GM23248 (cell line): ENCODE results near the gene NGF. TPM values are rescaled to one million over a fixed set of nuclear protein-coding genes. Genes with fewer than 3 reads are reported as not detected.
A peak's percentile ranks its signal among the peaks of the same experiment; 100 is the strongest.

Experiments
- DNase-seq: peaks from one replicate; pipeline ENCODE4 v3.0.0-alpha.2; 2015
- H2AFZ ChIP-seq: fragments of 200-600 bp; sonication (generic); 2 replicates; pipeline ENCODE4 v1.6.1; 2016; ENCODE audit warnings: antibody characterized with exemption
- H3F3A ChIP-seq: fragments of 200-600 bp; sonication (generic); 2 replicates; pipeline ENCODE4 v1.6.1; 2016; ENCODE audit warnings: mild to moderate bottlenecking, antibody characterized with exemption, mixed run types; ENCODE audit not compliant: insufficient read depth
- H3K27ac ChIP-seq: fragments of 200-600 bp; sonication (generic); 2 replicates; pipeline ENCODE4 v1.5.1; 2016; ENCODE audit warnings: mild to moderate bottlenecking
- H3K27me3 ChIP-seq: fragments of 200-600 bp; sonication (generic); replicated peaks from 2 replicates; pipeline ENCODE4 v1.6.1; 2016; ENCODE audit warnings: mild to moderate bottlenecking; ENCODE audit not compliant: insufficient read depth
- H3K36me3 ChIP-seq: fragments of 200-600 bp; sonication (generic); 2 replicates; pipeline ENCODE4 v1.6.1; 2016; ENCODE audit warnings: low read depth, mild to moderate bottlenecking
- H3K4me1 ChIP-seq: fragments of 200-600 bp; sonication (generic); 2 replicates; pipeline ENCODE4 v1.6.1; 2016; ENCODE audit warnings: mild to moderate bottlenecking; ENCODE audit not compliant: insufficient read depth
- H3K4me2 ChIP-seq: fragments of 200-600 bp; sonication (generic); one replicate; pipeline ENCODE4 v1.6.1; 2016; ENCODE audit warnings: mild to moderate bottlenecking; ENCODE audit not compliant: unreplicated experiment
- H3K4me3 ChIP-seq: fragments of 200-600 bp; sonication (generic); 2 replicates; pipeline ENCODE4 v1.5.1; 2016; ENCODE audit warnings: mild to moderate bottlenecking
- H3K79me2 ChIP-seq: fragments of 200-600 bp; sonication (generic); 2 replicates; pipeline ENCODE4 v1.6.1; 2016; ENCODE audit warnings: mild to moderate bottlenecking; ENCODE audit not compliant: insufficient read depth
- H3K9ac ChIP-seq: fragments of 200-600 bp; sonication (generic); 2 replicates; pipeline ENCODE4 v1.6.1; 2016; ENCODE audit warnings: mild to moderate bottlenecking
- H3K9me2 ChIP-seq: fragments of 200-600 bp; sonication (generic); 2 replicates; pipeline ENCODE4 v1.6.1; 2016; ENCODE audit warnings: mixed run types, mild to moderate bottlenecking, moderate library complexity; ENCODE audit not compliant: insufficient read depth
- H3K9me3 ChIP-seq: fragments of 200-600 bp; sonication (generic); one replicate; pipeline ENCODE4 v1.6.1; 2017; ENCODE audit warnings: low read depth
- H4K20me1 ChIP-seq: fragments of 200-600 bp; sonication (generic); 2 replicates; pipeline ENCODE4 v1.6.0; 2016; ENCODE audit not compliant: insufficient read depth
- EZH2 ChIP-seq: fragments of 200-600 bp; sonication (generic); IDR thresholded peaks from 2 replicates; pipeline ENCODE4 v1.6.1; 2018; ENCODE audit warnings: antibody characterized with exemption, mild to moderate bottlenecking; ENCODE audit not compliant: insufficient read depth, poor library complexity, severe bottlenecking
- EZH2phosphoT487 ChIP-seq: fragments of 200-600 bp; sonication (generic); IDR thresholded peaks from 2 replicates; pipeline ENCODE4 v1.6.1; 2018; ENCODE audit warnings: antibody characterized with exemption, moderate library complexity, mild to moderate bottlenecking, low read depth; ENCODE audit not compliant: insufficient read depth
- WGBS, 2 experiments: methylation state at CpG; one replicate each; pipeline ENCODE4 v1.1.6; 2015 to 2017; ENCODE audit warnings: low lambda C conversion rate in 2 of 2, low coverage in 1 of 2; ENCODE audit errors: missing lambda C conversion rate in 2 of 2; 5-methylcytosine and 5-hydroxymethylcytosine counted together
- in situ Hi-C: fragments of 300-500 bp; cut with MboI; formaldehyde crosslinking; loops from 2 replicates; pipeline ENCODE4 v1.15.0; 2020
- polyA plus RNA-seq: library from polyadenylated mRNA; unstranded; fragments of >200 nt; fragmentation: Nextera tagmentation; extraction: Ambion mirVana; gene quantifications from 2 replicates; pipeline ENCODE4 v1.2.1, GENCODE V29; 2016
- total RNA-seq: library from RNA; depleted of rRNA; stranded (reverse); fragments of >200 nt; shearing (Covaris generic); gene quantifications from 2 replicates; pipeline ENCODE4 v1.2.3, GENCODE V29; 2014

Gene NGF
- total and polyA plus RNA-seq, 2 experiments from 2014 or later: 27.1 to 52.9 TPM

DNA sequence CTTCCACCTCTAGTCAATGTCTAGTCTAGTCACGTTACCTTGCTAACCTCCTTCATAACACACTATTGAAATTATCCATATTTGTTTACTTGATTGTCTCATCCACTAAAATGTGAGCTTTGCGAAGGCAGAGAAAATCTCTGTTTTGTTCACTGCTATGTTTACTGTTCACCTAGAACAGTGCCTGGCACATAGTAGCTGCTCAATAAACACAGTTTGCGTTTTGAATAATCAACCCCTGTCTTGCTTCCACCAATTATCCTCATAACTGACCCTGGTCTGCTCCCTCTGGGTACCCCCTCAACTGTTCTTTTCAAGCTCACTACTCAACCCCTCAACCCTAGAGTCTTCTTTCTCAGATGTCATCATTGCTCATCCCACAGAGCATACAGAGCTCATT, 36.5 kb upstream of the NGF start:
- Histone ChIP-seq H3K27ac (no peak overlapping the region), H3K27me3 (no peaks in the 10 kb centered on the region), H3F3A (peaks cover 16% of the 10 kb centered on the region), H3K9me2 (no peaks in the 10 kb centered on the region), H3K9ac (no peak overlapping the region), H2AFZ (no peak overlapping the region), H3K4me1 (peaks cover 29% of the 10 kb centered on the region), H3K36me3 (no peaks in the 10 kb centered on the region), H3K9me3 (no peaks in the 10 kb centered on the region), H3K4me3 (no peak overlapping the region), H3K4me2 (no peak overlapping the region), H4K20me1 (no peaks in the 10 kb centered on the region), H3K79me2 (no peaks in the 10 kb centered on the region)
- DNase-seq: no peak
- WGBS, 2 experiments: 97 to 100% methylated on average over 3 of the region's 3 CpGs
- in situ Hi-C loops: no loop called here
- TF ChIP-seq EZH2: no peak

DNA sequence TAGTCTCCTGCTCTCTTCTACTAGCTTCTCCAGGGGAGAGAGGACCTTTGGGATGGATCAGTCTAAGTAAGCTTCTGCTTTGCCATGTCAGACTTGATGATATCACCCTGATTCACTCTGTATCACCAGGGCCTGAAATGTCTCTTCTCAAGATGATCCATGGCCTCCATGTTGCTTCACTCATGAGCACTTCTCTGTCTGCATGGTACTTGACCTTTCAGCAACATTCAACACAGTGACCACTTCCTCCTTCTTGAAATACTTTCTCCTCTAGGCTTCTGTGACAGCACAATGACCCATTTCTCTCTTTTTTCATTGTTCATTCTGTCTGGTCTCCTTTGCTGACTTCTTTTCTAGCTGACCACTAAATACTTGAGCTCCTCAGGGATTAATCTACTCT, 35.3 kb upstream of the NGF start:
- DNase-seq: peak; percentile 96
- H2AFZ ChIP-seq: no peak overlapping the region
- no peak overlapping the region for H3K4me3 ChIP-seq

DNA sequence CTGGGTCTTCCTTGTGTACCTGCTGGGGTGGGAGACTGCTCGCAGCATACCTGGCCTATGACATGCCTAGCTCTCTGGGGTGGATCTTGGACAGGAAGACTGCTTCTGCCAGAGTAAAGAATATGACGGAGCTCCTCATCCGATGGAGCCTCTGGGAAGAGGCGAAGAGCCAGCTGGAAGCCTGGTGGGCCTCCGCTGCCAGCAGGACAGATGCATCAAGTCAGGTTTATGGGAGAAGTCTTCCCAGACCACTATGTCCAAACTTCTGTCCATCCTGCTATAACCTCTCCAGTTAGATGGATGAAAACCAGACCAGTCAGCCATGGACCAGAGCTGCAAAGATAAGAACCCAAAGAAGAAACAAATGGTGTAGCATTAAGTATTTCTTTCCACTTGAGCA, 27.7 kb upstream of the NGF start:
- Histone ChIP-seq H3K9me3 (no peaks in the 10 kb centered on the region), H3K9me2 (no peaks in the 10 kb centered on the region), H3K79me2 (no peaks in the 10 kb centered on the region), H3K27me3 (no peaks in the 10 kb centered on the region), H3K4me2 (no peak overlapping the region), H3K9ac (no peak overlapping the region), H3F3A (no peaks in the 10 kb centered on the region), H3K27ac (no peak overlapping the region), H3K4me1 (peaks cover 8% of the 10 kb centered on the region), H2AFZ (no peak overlapping the region), H3K36me3 (no peaks in the 10 kb centered on the region), H3K4me3 (no peak overlapping the region), H4K20me1 (no peaks in the 10 kb centered on the region)
- TF ChIP-seq EZH2phosphoT487: no peak
- TF ChIP-seq EZH2: no peak
- DNase-seq: no peak
- WGBS, 2 experiments: 95 to 97% methylated on average over 5 of the region's 5 CpGs
- in situ Hi-C loops: no loop called here

More for the DNA sequence above, 35.3 kb upstream of the NGF start:
- Histone ChIP-seq H3K27me3 (no peaks in the 10 kb centered on the region), H3F3A (peaks cover 16% of the 10 kb centered on the region), H3K9me2 (no peaks in the 10 kb centered on the region), H3K4me2 (peak overlapping the region; percentile 36), H3K27ac (peak overlapping the region; percentile 70), H3K79me2 (no peaks in the 10 kb centered on the region), H4K20me1 (no peaks in the 10 kb centered on the region), H3K36me3 (no peaks in the 10 kb centered on the region), H3K9ac (no peak overlapping the region), H3K4me1 (peaks cover 29% of the 10 kb centered on the region), H3K9me3 (no peaks in the 10 kb centered on the region)
- peak; percentile 89 for TF ChIP-seq EZH2phosphoT487
- TF ChIP-seq EZH2: no peak
- in situ Hi-C loops: no loop called here

DNA sequence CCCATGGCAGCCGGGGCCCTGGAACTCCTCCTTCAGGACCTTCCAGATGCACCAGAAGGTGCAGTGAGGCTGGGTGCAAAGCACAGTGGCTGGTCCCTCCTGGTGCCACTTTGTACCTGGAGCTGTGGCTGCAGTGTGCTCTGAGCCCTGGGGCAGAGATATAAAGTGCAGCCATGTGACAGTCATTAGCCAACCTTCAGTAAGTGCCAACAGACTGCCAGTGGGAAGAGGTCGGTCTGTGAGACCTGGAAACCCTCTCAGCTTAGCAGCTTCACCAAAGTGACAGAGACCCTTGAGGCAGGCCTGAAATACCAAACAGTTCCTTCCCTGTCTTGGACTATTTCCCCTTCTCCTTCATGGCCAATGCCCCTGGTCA, 26.7 kb upstream of the NGF start:
- Histone ChIP-seq H3K4me3 (no peak overlapping the region), H3K9me3 (no peaks in the 10 kb centered on the region), H3K9ac (no peak overlapping the region), H3K27ac (no peak overlapping the region), H3K27me3 (no peaks in the 10 kb centered on the region), H4K20me1 (no peaks in the 10 kb centered on the region), H3K9me2 (no peaks in the 10 kb centered on the region), H3K36me3 (no peaks in the 10 kb centered on the region), H3F3A (no peaks in the 10 kb centered on the region), H2AFZ (no peak overlapping the region), H3K4me2 (no peak overlapping the region), H3K4me1 (peaks cover 8% of the 10 kb centered on the region), H3K79me2 (no peaks in the 10 kb centered on the region)
- in situ Hi-C loops: no loop called here
- 80 to 95% methylated on average over 2 of the region's 2 CpGs for WGBS, 2 experiments
- TF ChIP-seq EZH2 (no peak), EZH2phosphoT487 (no peak)
- DNase-seq: no peak

DNA sequence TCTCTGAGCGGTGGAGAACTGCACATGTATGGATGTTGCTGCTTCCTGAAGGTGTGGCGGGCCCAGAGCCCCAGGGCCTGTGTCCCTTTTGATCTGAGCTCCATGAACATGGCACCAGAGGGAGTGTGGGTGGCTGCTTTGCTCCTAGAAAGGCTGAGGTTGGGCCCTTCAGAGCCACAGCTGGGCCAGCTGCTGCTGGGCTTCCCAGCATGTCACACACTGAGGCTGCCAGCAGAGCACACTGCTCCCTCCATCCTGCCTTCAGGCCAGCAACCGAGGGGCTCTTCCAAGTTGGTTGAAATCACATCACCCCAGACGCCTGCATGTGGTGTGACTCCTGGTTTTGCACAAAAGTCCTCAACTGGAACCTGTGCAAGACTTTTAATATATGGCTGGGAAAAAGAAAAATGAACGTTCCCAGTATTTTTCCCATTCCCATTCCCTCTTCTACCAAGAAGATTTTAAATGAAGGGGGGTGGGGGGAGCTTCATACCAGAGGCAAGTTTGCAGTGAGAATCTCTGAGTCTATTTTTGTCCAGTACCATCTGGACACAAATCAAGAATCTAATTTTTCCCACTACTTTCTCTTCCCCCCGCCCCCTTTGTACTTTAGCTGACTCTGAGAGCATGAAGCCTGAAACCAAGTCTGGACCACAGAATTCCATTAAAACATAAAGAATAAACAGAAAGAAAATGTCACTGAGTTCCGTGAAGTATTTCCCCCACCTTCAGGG, 26.2 kb upstream of the NGF start:
- no peaks in the 10 kb centered on the region for H3K27me3 ChIP-seq
- no peaks in the 10 kb centered on the region for H3K79me2 ChIP-seq
- H3K36me3 ChIP-seq: no peaks in the 10 kb centered on the region
- peaks cover 8% of the 10 kb centered on the region for H3K4me1 ChIP-seq
- no peak overlapping the region for H3K4me3 ChIP-seq
- no peak overlapping the region for H2AFZ ChIP-seq
- H3K27ac ChIP-seq: no peak overlapping the region
- no peaks in the 10 kb centered on the region for H3F3A ChIP-seq
- H3K9me2 ChIP-seq: no peaks in the 10 kb centered on the region
- H3K4me2 ChIP-seq: no peak overlapping the region
- peak; percentile 43 for DNase-seq
- H3K9me3 ChIP-seq: no peaks in the 10 kb centered on the region
- TF ChIP-seq EZH2phosphoT487 (no peak), EZH2 (no peak)
- H3K9ac ChIP-seq: no peak overlapping the region
- 78 to 84% methylated on average over 7 of the region's 7 CpGs for WGBS, 2 experiments
- in situ Hi-C loops: no loop called here
- no peaks in the 10 kb centered on the region for H4K20me1 ChIP-seq
